GM19025 (cell line): ENCODE data around the gene MCTP1.

Experiments
- ATAC-seq: cut with Tn5 transposase; IDR thresholded peaks from one replicate; pipeline ENCODE4 v1.9.1; 2021; ENCODE audit warnings: mild to moderate bottlenecking, low read depth, moderate library complexity; ENCODE audit not compliant: unreplicated experiment

Gene MCTP1

GRCh38 chr5:94691291-94691690 lies 593.6 kb downstream of the MCTP1 start:
- no peak for ATAC-seq

GRCh38 chr5:94690778-94691177 lies 594.1 kb downstream of the MCTP1 start:
- no peak for ATAC-seq

- no peak for ATAC-seq
Measured at GRCh38 chr5:94689908-94690307, 595.0 kb downstream of the MCTP1 start.

- no peak for ATAC-seq
Measured at GRCh38 chr5:94682814-94683520, 601.9 kb downstream of the MCTP1 start.

GRCh38 chr5:94675965-94676618 lies 608.8 kb downstream of the MCTP1 start:
- ATAC-seq = no peak

- no peak for ATAC-seq
Measured at GRCh38 chr5:94674490-94675382, 610.2 kb downstream of the MCTP1 start.

GRCh38 chr5:94672746-94673145 lies 612.1 kb downstream of the MCTP1 start:
- no peak for ATAC-seq

- ATAC-seq = no peak
Measured at GRCh38 chr5:94670726-94671125, 614.2 kb downstream of the MCTP1 start.

- no peak for ATAC-seq
Measured at GRCh38 chr5:94667937-94668336, 617.0 kb downstream of the MCTP1 start.

- no peak for ATAC-seq
Measured at GRCh38 chr5:94661086-94661485, 623.8 kb downstream of the MCTP1 start.

GRCh38 chr5:94660506-94660905 lies 624.4 kb downstream of the MCTP1 start:
- ATAC-seq = no peak

- no peak for ATAC-seq
Measured at GRCh38 chr5:94658272-94658671, 626.6 kb downstream of the MCTP1 start.
